H9 (cell line): ENCODE measurements around the gene SLC2A9. TPM values are rescaled to one million over a fixed set of nuclear protein-coding genes. Genes with fewer than 3 reads are reported as not detected.

ENCODE experiments used
- DNase-seq: peaks from one replicate; pipeline ENCODE4 v3.0.0-alpha.2; 2017
- H2AFZ ChIP-seq: one replicate; pipeline ENCODE4 v1.6.1; 2013; ENCODE audit warnings: mild to moderate bottlenecking, low read length, control low read depth, moderate library complexity
- H2AK5ac ChIP-seq: 2 replicates; pipeline ENCODE4 v1.6.1; 2013; ENCODE audit warnings: low read length, control low read depth, mixed read lengths; ENCODE audit not compliant: insufficient read length
- H2BK120ac ChIP-seq: one replicate; pipeline ENCODE4 v1.6.1; 2013; ENCODE audit warnings: low read depth, mild to moderate bottlenecking, low read length, control low read depth, inconsistent platforms; ENCODE audit not compliant: poor library complexity, severe bottlenecking
- H2BK12ac ChIP-seq: 2 replicates; pipeline ENCODE4 v1.6.1; 2013; ENCODE audit warnings: low read length, control low read depth, mixed read lengths, low read depth; ENCODE audit not compliant: insufficient read length
- H2BK15ac ChIP-seq: 2 replicates; pipeline ENCODE4 v1.6.1; 2013; ENCODE audit warnings: low read depth, low read length, control low read depth
- H2BK20ac ChIP-seq: one replicate; pipeline ENCODE4 v1.6.1; 2013; ENCODE audit warnings: low read depth, mild to moderate bottlenecking, low read length, control low read depth, inconsistent platforms; ENCODE audit not compliant: poor library complexity, severe bottlenecking
- H2BK5ac ChIP-seq: 2 replicates; pipeline ENCODE4 v1.6.1; 2013; ENCODE audit warnings: low read length, control low read depth, mixed read lengths; ENCODE audit not compliant: insufficient read length
- H3K14ac ChIP-seq: 2 replicates; pipeline ENCODE4 v1.6.1; 2013; ENCODE audit warnings: low read length, control low read depth; ENCODE audit not compliant: insufficient read depth
- H3K18ac ChIP-seq: 2 replicates; pipeline ENCODE4 v1.6.1; 2013; ENCODE audit warnings: low read depth, mild to moderate bottlenecking, mixed read lengths, low read length, control low read depth; ENCODE audit not compliant: insufficient read length
- H3K23ac ChIP-seq: 2 replicates; pipeline ENCODE4 v1.6.1; 2013; ENCODE audit warnings: low read length, control low read depth, mixed read lengths, low read depth; ENCODE audit not compliant: insufficient read length
- H3K23me2 ChIP-seq: 2 replicates; pipeline ENCODE4 v1.6.1; 2013; ENCODE audit warnings: low read depth, mild to moderate bottlenecking, mixed read lengths, low read length, control low read depth; ENCODE audit not compliant: insufficient read length, poor library complexity, severe bottlenecking
- H3K27ac ChIP-seq: 2 replicates; pipeline ENCODE4 v1.5.1; 2013; ENCODE audit warnings: low read length, control low read depth, mixed read lengths, low read depth; ENCODE audit not compliant: insufficient read length
- H3K27me3 ChIP-seq: 2 replicates; pipeline ENCODE4 v1.6.1; 2013; ENCODE audit warnings: low read length, control low read depth, inconsistent platforms; ENCODE audit not compliant: insufficient read depth
- H3K4ac ChIP-seq: 2 replicates; pipeline ENCODE4 v1.6.1; 2013; ENCODE audit warnings: low read depth, mild to moderate bottlenecking, control low read depth, inconsistent platforms, low read length, moderate library complexity
- H3K4me1 ChIP-seq: 2 replicates; pipeline ENCODE4 v1.6.1; 2013; ENCODE audit warnings: low read length, control low read depth, inconsistent platforms; ENCODE audit not compliant: insufficient read depth
- H3K4me2 ChIP-seq: 2 replicates; pipeline ENCODE4 v1.6.1; 2013; ENCODE audit warnings: low read length, control low read depth, mixed read lengths; ENCODE audit not compliant: insufficient read length, insufficient read depth
- H3K56ac ChIP-seq: 2 replicates; pipeline ENCODE4 v1.6.1; 2013; ENCODE audit warnings: low read depth, mild to moderate bottlenecking, mixed read lengths, low read length, control low read depth; ENCODE audit not compliant: insufficient read length
- H3K79me1 ChIP-seq: 2 replicates; pipeline ENCODE4 v1.6.1; 2013; ENCODE audit warnings: low read depth, mild to moderate bottlenecking, moderate library complexity, low read length, control low read depth, inconsistent platforms; ENCODE audit not compliant: insufficient read depth, poor library complexity, severe bottlenecking
- H3K79me2 ChIP-seq: 2 replicates; pipeline ENCODE4 v1.6.1; 2013; ENCODE audit warnings: low read length, control low read depth, inconsistent platforms; ENCODE audit not compliant: insufficient read depth
- H3K9ac ChIP-seq: 2 replicates; pipeline ENCODE4 v1.6.1; 2013; ENCODE audit warnings: low read length, control low read depth, mixed read lengths; ENCODE audit not compliant: insufficient read length; ENCODE audit errors: extremely low read depth
- H3K9me3 ChIP-seq: one replicate; pipeline ENCODE4 v1.6.1; 2013; ENCODE audit warnings: low read depth, low read length, inconsistent platforms; ENCODE audit not compliant: control insufficient read depth
- H3T11ph ChIP-seq: one replicate; pipeline ENCODE4 v1.6.1; 2013; ENCODE audit warnings: mild to moderate bottlenecking, low read length, control low read depth, inconsistent platforms
- H4K20me1 ChIP-seq: one replicate; pipeline ENCODE4 v1.6.1; 2013; ENCODE audit not compliant: control insufficient read depth, insufficient read length, insufficient read depth
- H4K5ac ChIP-seq: 2 replicates; pipeline ENCODE4 v1.6.1; 2013; ENCODE audit warnings: low read depth, mild to moderate bottlenecking, mixed read lengths, low read length, control low read depth; ENCODE audit not compliant: insufficient read length
- H4K8ac ChIP-seq: replicated peaks from 2 replicates; pipeline ENCODE4 v1.6.1; 2013; ENCODE audit warnings: low read length, control low read depth, mixed read lengths, low read depth; ENCODE audit not compliant: insufficient read length
- H4K91ac ChIP-seq: 2 replicates; pipeline ENCODE4 v1.6.1; 2013; ENCODE audit warnings: low read depth, mild to moderate bottlenecking, moderate library complexity, mixed read lengths, low read length, control low read depth; ENCODE audit not compliant: insufficient read length
- H3K27ac Mint-ChIP-seq, 3 experiments: 2 replicates in 2 of 3; 3 replicates in 1 of 3; pipeline ENCODE4 v1.8.0; 2020 to 2021; ENCODE audit warnings: mixed read lengths in 3 of 3, mild to moderate bottlenecking in 1 of 3, moderate library complexity in 1 of 3
- H3K27me3 Mint-ChIP-seq: 2 replicates; pipeline ENCODE4 v1.8.0; 2021; ENCODE audit warnings: low read depth, mild to moderate bottlenecking, moderate library complexity, mixed read lengths
- H3K36me3 Mint-ChIP-seq, 3 experiments: 2 replicates in 2 of 3; 3 replicates in 1 of 3; pipeline ENCODE4 v1.8.0; 2020 to 2021; ENCODE audit warnings: low read depth in 3 of 3, mixed read lengths in 3 of 3; ENCODE audit not compliant: insufficient read depth in 1 of 3
- H3K4me1 Mint-ChIP-seq, 2 experiments: 2 replicates each; pipeline ENCODE4 v1.8.0; 2020; ENCODE audit warnings: mixed read lengths in 2 of 2
- H3K4me3 Mint-ChIP-seq, 2 experiments: 2 replicates in 1 of 2; 3 replicates in 1 of 2; pipeline ENCODE4 v1.8.0; 2020 to 2021; ENCODE audit warnings: mild to moderate bottlenecking in 2 of 2, mixed read lengths in 2 of 2, moderate library complexity in 1 of 2
- H3K9me3 Mint-ChIP-seq, 2 experiments: 2 replicates in 1 of 2; 3 replicates in 1 of 2; pipeline ENCODE4 v1.8.0; 2020; ENCODE audit warnings: mild to moderate bottlenecking in 2 of 2, mixed read lengths in 2 of 2, moderate library complexity in 1 of 2
- CTCF ChIP-seq: fragments of 200-600 bp; sonication (generic); conservative IDR thresholded peaks from 3 replicates; pipeline ENCODE4 v1.8.0; 2021; ENCODE audit warnings: antibody characterized with exemption, mild to moderate bottlenecking
- WGBS: extraction: QIAGEN DNeasy Blood & Tissue Kit; methylation state at CpG from one replicate; pipeline ENCODE4 v1.1.7; 2013; ENCODE audit warnings: missing lambda C conversion rate, low lambda C conversion rate, mixed read lengths; ENCODE audit not compliant: insufficient read length; ENCODE audit errors: extremely low coverage; 5-methylcytosine and 5-hydroxymethylcytosine counted together
- total RNA-seq: library from RNA; stranded (reverse); gene quantifications from 2 replicates; pipeline ENCODE4 v1.2.1, GENCODE V29; 2021

The SLC2A9 gene
- total RNA-seq, 1 experiment from 2014 or later = 0.79 TPM

DNA sequence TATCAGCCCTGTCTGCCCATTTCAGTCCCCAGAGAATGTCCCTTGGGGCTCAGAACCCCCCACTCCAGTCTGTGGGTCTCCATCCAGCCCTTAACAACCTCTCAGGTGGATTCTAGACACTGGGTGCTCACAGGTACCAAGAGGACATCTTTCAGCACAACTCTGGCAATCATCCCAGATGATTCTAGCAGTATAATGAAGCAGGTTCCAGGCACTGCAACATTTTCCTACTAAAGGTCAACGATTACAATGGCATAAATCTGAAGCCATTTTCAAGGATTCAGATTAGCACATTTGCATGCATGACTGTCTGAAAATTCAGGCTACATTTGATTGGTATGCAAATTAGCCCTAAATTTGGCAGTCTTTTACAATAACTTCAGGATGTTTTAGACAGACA, 10.0 kb downstream of the SLC2A9 start:
- no peak overlapping the region for H3K14ac ChIP-seq
- H2BK5ac ChIP-seq = no peak overlapping the region
- no peak overlapping the region for H3K56ac ChIP-seq
- H2BK12ac ChIP-seq = no peak overlapping the region
- no peak overlapping the region for H3K27ac Mint-ChIP-seq
- WGBS = no CpG with 5 or more reads among the region's 1 CpG
- H2BK20ac ChIP-seq = no peak overlapping the region
- H3K79me1 ChIP-seq = no peaks in the 10 kb centered on the region
- H3K36me3 Mint-ChIP-seq = no peaks in the 10 kb centered on the region
- no peaks in the 10 kb centered on the region for H4K20me1 ChIP-seq
- H3K27me3 ChIP-seq = no peaks in the 10 kb centered on the region
- H3K4me1 Mint-ChIP-seq = peaks cover 13 to 20% of the 10 kb centered on the region in 2 experiments
- no peak overlapping the region for H4K5ac ChIP-seq
- H3K9ac ChIP-seq = no peak overlapping the region
- no peak overlapping the region for H3K27ac ChIP-seq
- H3K9me3 ChIP-seq = no peaks in the 10 kb centered on the region
- H4K8ac ChIP-seq = no peak overlapping the region
- no peak for TF ChIP-seq CTCF
- H3K4me3 Mint-ChIP-seq = no peak overlapping the region
- H3K79me2 ChIP-seq = no peaks in the 10 kb centered on the region
- no peak overlapping the region for H3K4me2 ChIP-seq
- no peak overlapping the region for H3K18ac ChIP-seq
- H3T11ph ChIP-seq = no peak overlapping the region
- H3K4ac ChIP-seq = no peak overlapping the region
- H3K23ac ChIP-seq = no peak overlapping the region
- H2AFZ ChIP-seq = no peak overlapping the region
- no peak overlapping the region for H2AK5ac ChIP-seq
- no peaks in the 10 kb centered on the region for H3K9me3 Mint-ChIP-seq
- no peak overlapping the region for H2BK120ac ChIP-seq
- H2BK15ac ChIP-seq = no peak overlapping the region
- DNase-seq = no peak
- H3K23me2 ChIP-seq = no peaks in the 10 kb centered on the region
- no peak overlapping the region for H4K91ac ChIP-seq
- peaks cover 3% of the 10 kb centered on the region for H3K27me3 Mint-ChIP-seq
- no peaks in the 10 kb centered on the region for H3K4me1 ChIP-seq
